K562 (cell line): ENCODE measurements around the gene DCUN1D2. TPM values are rescaled to one million over a fixed set of nuclear protein-coding genes. Genes with fewer than 3 reads are reported as not detected.
A peak's percentile ranks its signal among the peaks of the same experiment; 100 is the strongest.

Experiments used
- ATAC-seq: fragments of 200-7000 bp; cut with Tn5 transposase; 3 replicates; pipeline ENCODE4 v1.9.1; 2020; ENCODE audit warnings: moderate library complexity
- BruUV-seq: library from RNA; stranded (reverse); fragments of 400-500 nt; replicated peaks from 2 replicates; lab custom pipeline; 2021; lab: Mats Ljungman, UMichigan
- CTCF ChIA-PET: fragments of 300-600 bp; formaldehyde crosslinking; extraction: SDS; loops from one replicate; lab custom pipeline; 2021; ENCODE audit warnings: low intra/inter-chr PET ratio; lab: Yijun Ruan, JAX
- POLR2A ChIA-PET: fragments of 300-600, 350-650 bp; sonication (Branson Sonifier 250); formaldehyde crosslinking; extraction: SDS; loops from one replicate; lab custom pipeline; 2021; ENCODE audit warnings: antibody characterized with exemption, inconsistent platforms; lab: Yijun Ruan, JAX
- DNase-seq, 4 experiments: peaks; one replicate each; pipeline versions ENCODE4 v3.0.0 to v3.0.0-alpha.2; 2011 to 2018; ENCODE audit warnings: low spot score in 3 of 4, mixed read lengths in 3 of 4; ENCODE audit errors: extremely low read depth in 1 of 4
- FAIRE-seq: peaks from 2 replicates; lab custom pipeline; 2011; peaks lifted over from hg19 to GRCh38; lab: Jason Lieb, UNC
- H2AFZ ChIP-seq: 2 replicates; pipeline ENCODE4 v1.6.0; 2011; ENCODE audit warnings: low read depth, low read length, control low read depth, inconsistent platforms
- H3K27ac ChIP-seq: fragments of 200-600 bp; 3 replicates; pipeline ENCODE4 v1.8.0; 2011; ENCODE audit warnings: low read depth, mild to moderate bottlenecking, control low read depth, inconsistent platforms, low read length, moderate library complexity, mixed read lengths; ENCODE audit errors: extremely low read depth
- H3K27me3 ChIP-seq, 2 experiments: fragments of 300-600 bp in 1 of 2; 2 replicates in 1 of 2; 3 replicates in 1 of 2; pipeline versions ENCODE4 v1.6.0 to v1.8.0; 2011; ENCODE audit warnings: inconsistent platforms in 2 of 2, low read length in 2 of 2, mild to moderate bottlenecking in 1 of 2, mixed read lengths in 1 of 2, moderate library complexity in 1 of 2; ENCODE audit not compliant: control insufficient read depth in 2 of 2, insufficient read depth in 2 of 2
- H3K36me3 ChIP-seq: fragments of 300-600 bp; 3 replicates; pipeline ENCODE4 v1.8.0; 2011; ENCODE audit warnings: mild to moderate bottlenecking, low read length, inconsistent platforms; ENCODE audit not compliant: control insufficient read depth, insufficient read depth
- H3K4me1 ChIP-seq, 2 experiments: fragments of 200-600 bp in 1 of 2; replicated peaks in 1 of 2; 2 replicates in 1 of 2; 3 replicates in 1 of 2; pipeline versions ENCODE4 v1.5.1 to v1.8.0; 2011; ENCODE audit warnings: inconsistent platforms in 2 of 2, low read length in 2 of 2, mild to moderate bottlenecking in 1 of 2, mixed read lengths in 1 of 2, moderate library complexity in 1 of 2; ENCODE audit not compliant: control insufficient read depth in 2 of 2, insufficient read depth in 2 of 2
- H3K4me2 ChIP-seq: 2 replicates; pipeline ENCODE4 v1.6.1; 2011; ENCODE audit warnings: low read length, control low read depth, inconsistent platforms, mixed read lengths; ENCODE audit not compliant: insufficient read depth
- H3K4me3 ChIP-seq: fragments of 200-600 bp; sonication (generic), shearing (Covaris generic); 2 replicates; pipeline ENCODE4 v1.5.1; 2016; ENCODE audit warnings: control low read depth, inconsistent platforms
- H3K79me2 ChIP-seq: fragments of 200-600 bp; 3 replicates; pipeline ENCODE4 v1.8.0; 2011; ENCODE audit warnings: low read length, inconsistent platforms; ENCODE audit not compliant: control insufficient read depth, insufficient read depth
- H3K9ac ChIP-seq, 2 experiments: 2 replicates each; pipeline versions ENCODE4 v1.6.0 to v1.6.1; 2011; ENCODE audit warnings: low read depth in 2 of 2, low read length in 2 of 2, control low read depth in 1 of 2, inconsistent platforms in 1 of 2, mild to moderate bottlenecking in 1 of 2, mixed read lengths in 1 of 2; ENCODE audit not compliant: insufficient read depth in 1 of 2
- H3K9me1 ChIP-seq: one replicate; pipeline ENCODE4 v1.6.0; 2011; ENCODE audit warnings: inconsistent platforms, mild to moderate bottlenecking, low read length, moderate library complexity; ENCODE audit not compliant: control insufficient read depth, insufficient read depth
- H3K9me3 ChIP-seq: replicated peaks from 2 replicates; pipeline ENCODE4 v1.5.1; 2011; ENCODE audit warnings: low read depth, low read length, inconsistent platforms; ENCODE audit not compliant: control insufficient read depth, insufficient read depth
- H4K20me1 ChIP-seq: replicated peaks from 2 replicates; pipeline ENCODE4 v1.6.1; 2011; ENCODE audit warnings: low read length, inconsistent platforms, mixed read lengths; ENCODE audit not compliant: control insufficient read depth, insufficient read depth
- BACH1 ChIP-seq: fragments of 200-800 bp; sonication (Bioruptor generic); IDR thresholded peaks from 2 replicates; pipeline ENCODE4 v1.6.1; 2016; ENCODE audit warnings: missing genetic modification characterization, missing compliant biosample characterization
- BRD9 ChIP-seq: fragments of 450-650 bp; IDR thresholded peaks from 2 replicates; pipeline ENCODE4 v1.6.1; 2018; ENCODE audit warnings: low read depth; ENCODE audit not compliant: partially characterized antibody
- C11orf30 ChIP-seq: fragments of 450-650 bp; IDR thresholded peaks from 2 replicates; pipeline ENCODE4 v1.6.1; 2016; ENCODE audit warnings: low read depth, mild to moderate bottlenecking
- CC2D1A ChIP-seq: fragments of 450-650 bp; IDR thresholded peaks from 2 replicates; pipeline ENCODE4 v1.6.1; 2017; ENCODE audit warnings: mild to moderate bottlenecking
- FOXA3 ChIP-seq, 2 experiments: fragments of 450-650 bp in 1 of 2; sonication (generic) in 1 of 2; formaldehyde crosslinking; IDR thresholded peaks in 1 of 2; conservative IDR thresholded peaks in 1 of 2; 2 replicates each; pipeline versions ENCODE4 v1.4.0 to v1.8.0; 2020 to 2022; ENCODE audit warnings: mild to moderate bottlenecking in 2 of 2, missing genetic modification reagents in 1 of 2
- GTF2E2 ChIP-seq: fragments of 200-800 bp; sonication (Bioruptor generic); IDR thresholded peaks from 2 replicates; pipeline ENCODE4 v1.6.1; 2016; ENCODE audit warnings: missing genetic modification characterization, missing compliant biosample characterization
- HDGF ChIP-seq: fragments of 450-650 bp; IDR thresholded peaks from 2 replicates; pipeline ENCODE4 v1.6.1; 2016
- JUN ChIP-seq, 2 experiments: sonication (generic) in 1 of 2; formaldehyde crosslinking in 1 of 2; IDR thresholded peaks; 2 replicates each; pipeline versions ENCODE4 v1.6.1 to v1.8.0; 2012 to 2022; ENCODE audit warnings: borderline replicate concordance in 2 of 2, mild to moderate bottlenecking in 2 of 2, improper control_type of control experiment in 1 of 2, low read depth in 1 of 2, low read length in 1 of 2, missing genetic modification reagents in 1 of 2
- KLF16 ChIP-seq: IDR thresholded peaks from 2 replicates; pipeline ENCODE4 v1.6.1; 2016; ENCODE audit warnings: antibody characterized with exemption
- LEF1 ChIP-seq: fragments of 450-650 bp; IDR thresholded peaks from 2 replicates; pipeline ENCODE4 v1.6.1; 2016; ENCODE audit warnings: mild to moderate bottlenecking
- MTA3 ChIP-seq: fragments of 450-650 bp; formaldehyde crosslinking; IDR thresholded peaks from 2 replicates; pipeline ENCODE4 v1.6.1; 2017; ENCODE audit warnings: mild to moderate bottlenecking, borderline replicate concordance
- NCOA2 ChIP-seq, 2 experiments: fragments of 450-650 bp; IDR thresholded peaks; 2 replicates each; pipeline ENCODE4 v1.6.1; 2018; ENCODE audit warnings: mild to moderate bottlenecking in 2 of 2, moderate library complexity in 1 of 2; ENCODE audit not compliant: partially characterized antibody in 2 of 2
- RBM25 ChIP-seq: fragments of 200-400 bp; formaldehyde crosslinking; IDR thresholded peaks from 2 replicates; pipeline ENCODE4 v1.6.1; 2018; ENCODE audit warnings: low read length, low read depth, moderate library complexity; ENCODE audit not compliant: severe bottlenecking
- SMAD4 ChIP-seq: fragments of 250-450 bp; sonication (Bioruptor Pico); conservative IDR thresholded peaks from 2 replicates; pipeline ENCODE4 v1.8.0; 2021; ENCODE audit warnings: inconsistent platforms, mild to moderate bottlenecking, moderate library complexity
- ZNF124 ChIP-seq: sonication (generic); formaldehyde crosslinking; IDR thresholded peaks from 2 replicates; pipeline ENCODE4 v1.8.1; 2022; ENCODE audit warnings: missing genetic modification reagents
- ZNF274 ChIP-seq: IDR thresholded peaks from 2 replicates; pipeline ENCODE4 v1.6.1; 2011; ENCODE audit warnings: low read depth, mild to moderate bottlenecking, low read length, moderate library complexity, borderline replicate concordance
- WGBS: fragments of 100-300 bp; shearing (Covaris generic); methylation state at CpG from one replicate; pipeline ENCODE4 v1.1.6; 2016; ENCODE audit warnings: low coverage, mixed read lengths; ENCODE audit not compliant: insufficient coverage; ENCODE audit errors: missing lambda C conversion rate; 5-methylcytosine and 5-hydroxymethylcytosine counted together
- in situ Hi-C: fragments of 300-500 bp; cut with MboI; formaldehyde crosslinking; loops from 4 replicates; pipeline ENCODE4 v1.15.0; 2018; ENCODE audit warnings: inconsistent platforms, mixed read lengths
- intact Hi-C: fragments of 100-400 bp; cut with micrococcal nuclease; formaldehyde crosslinking; loops from 2 replicates; pipeline ENCODE4 v1.14.2; 2022
- polyA plus RNA-seq, 8 experiments: library from polyadenylated mRNA; depleted of rRNA in 4 of 8; stranded (reverse) in 5 of 8; unstranded in 3 of 8; fragments of >200 nt; fragmentation: Nextera tagmentation in 2 of 8; fragmentation: Illumina TruSeq in 1 of 8; extraction: Ambion mirVana in 2 of 8; extraction: Trizol in 1 of 8; gene quantifications; 2 replicates each; pipeline versions ENCODE4 v1.2.1 to v1.2.3, GENCODE V29; 2011 to 2014; ENCODE audit warnings: inconsistent platforms in 1 of 8, missing spikeins in 1 of 8
- total RNA-seq, 7 experiments: library from RNA; depleted of rRNA in 6 of 7; stranded (reverse); fragments of >200 nt in 6 of 7; fragmentation: Illumina TruSeq in 2 of 7; extraction: Trizol in 2 of 7; gene quantifications; 2 replicates each; pipeline versions ENCODE4 v1.2.1 to v1.2.3, GENCODE V29; 2011 to 2021; ENCODE audit warnings: low replicate concordance in 1 of 7
- TF ChIP-seq, protein P1 (sequence below): sonication (generic); formaldehyde crosslinking; IDR thresholded peaks from 2 replicates; pipeline ENCODE4 v1.9.0; 2022; ENCODE audit warnings: mild to moderate bottlenecking, missing genetic modification reagents
- TF ChIP-seq, protein P2 (sequence below): sonication (generic); formaldehyde crosslinking; IDR thresholded peaks from 2 replicates; pipeline ENCODE4 v1.8.0; 2022; ENCODE audit warnings: mild to moderate bottlenecking, missing genetic modification reagents
- TF ChIP-seq, protein P3 (sequence below): conservative IDR thresholded peaks from 2 replicates; pipeline ENCODE4 v1.6.1; 2011; ENCODE audit warnings: low read depth, mild to moderate bottlenecking, low read length; ENCODE audit not compliant: control insufficient read depth

DCUN1D2 gene
- total and polyA plus RNA-seq, 9 of the 15 experiments (the other 6 are each of a cell fraction or from before 2014, with no cell fraction given): 2.1 to 16.8 (median 11.1) TPM

DNA sequence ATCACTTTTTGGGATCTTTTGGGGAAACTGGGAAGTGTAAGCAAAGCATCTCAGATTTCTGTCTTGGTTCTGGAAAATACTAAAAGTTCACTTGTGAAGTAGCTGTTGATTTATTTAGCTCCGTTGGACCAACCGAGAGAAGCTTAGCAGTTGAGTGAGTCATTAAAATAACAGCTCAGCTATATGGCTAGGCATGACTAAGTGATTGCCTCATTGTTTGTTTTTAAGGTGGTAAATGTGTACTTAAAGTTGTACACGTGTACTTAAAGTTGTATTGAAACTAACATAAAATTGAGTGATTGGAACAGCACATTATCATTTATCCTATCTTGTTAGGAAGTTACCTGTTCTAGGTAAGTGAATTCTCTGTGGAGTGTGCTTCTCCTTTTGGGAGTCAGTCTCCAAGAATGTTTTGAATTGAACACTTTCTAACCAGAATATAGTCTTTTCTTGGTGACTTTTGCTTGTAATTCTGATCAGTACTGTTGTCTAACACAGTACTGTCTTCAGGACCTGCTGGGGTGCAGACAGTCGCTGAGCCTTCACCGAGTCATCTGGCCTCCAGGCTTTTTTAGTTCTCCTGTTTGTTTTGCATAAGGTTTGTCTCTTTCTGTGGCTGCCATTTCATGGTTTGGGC is 2.9 kb upstream of the DCUN1D2 start:
- Histone ChIP-seq H3K9ac (peak overlapping the region; percentile 75 to 76; a peak in 3 of 4 replicates), H4K20me1 (peaks cover 6% of the 10 kb centered on the region; the same call in 1 of the 2 replicates), H3K4me3 (peak overlapping the region; percentile 19; the same call in 1 of the 2 replicates), H3K79me2 (peaks cover 83% of the 10 kb centered on the region), H3K27ac (peak overlapping the region; percentile 88), H3K4me2 (peak overlapping the region; percentile 76), H3K36me3 (peaks cover 46% of the 10 kb centered on the region; the same call in 2 of the 3 replicates), H3K9me3 (no peaks in the 10 kb centered on the region), H3K9me1 (peaks cover 3% of the 10 kb centered on the region), H3K27me3 (no peaks in the 10 kb centered on the region), H3K4me1 (peaks cover 15 to 33% of the 10 kb centered on the region in 2 experiments), H2AFZ (0 out of 2 replicates have a peak overlapping the region, but pooled peaks have one; percentile 25)
- ChIA-PET CTCF (no interaction called here), POLR2A (interaction anchor here (0.9 to 1.3 kb wide), 7 partner anchors 9 to 56 kb away, joined by 3 to 10 read pairs (median 3); no protein-coding TSS in a partner anchor)
- WGBS: 12% methylated on average over 5 of the region's 5 CpGs
- ATAC-seq (peak; percentile 32), DNase-seq (peak in 3 of 4 experiments; percentile 21 to 66 (median 34)), FAIRE-seq (peak; percentile 87)
- no TSS peak for BruUV-seq
- in situ Hi-C loops: loop anchor here (10.0 kb wide), 1 partner anchor 231 kb away; no protein-coding TSS in a partner anchor
- intact Hi-C loops: no loop called here
- no peak for TF ChIP-seq ZNF274
- TF ChIP-seq NCOA2 (IDR thresholded peaks at IDR 0.05; ENCODE audit: partially characterized antibody in 2 of 2): no peak
- TF ChIP-seq RBM25: peak; percentile 16
- peak; percentile 13 for TF ChIP-seq BRD9
- no peak for TF ChIP-seq MTA3
- TF ChIP-seq SMAD4: no peak
- TF ChIP-seq, protein P1, sequence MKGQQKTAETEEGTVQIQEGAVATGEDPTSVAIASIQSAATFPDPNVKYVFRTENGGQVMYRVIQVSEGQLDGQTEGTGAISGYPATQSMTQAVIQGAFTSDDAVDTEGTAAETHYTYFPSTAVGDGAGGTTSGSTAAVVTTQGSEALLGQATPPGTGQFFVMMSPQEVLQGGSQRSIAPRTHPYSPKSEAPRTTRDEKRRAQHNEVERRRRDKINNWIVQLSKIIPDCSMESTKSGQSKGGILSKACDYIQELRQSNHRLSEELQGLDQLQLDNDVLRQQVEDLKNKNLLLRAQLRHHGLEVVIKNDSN: no peak
- peak; percentile 86 for TF ChIP-seq C11orf30
- TF ChIP-seq LEF1: no peak
- TF ChIP-seq FOXA3 (CRISPR knock-in tag; conservative IDR thresholded peaks at IDR 0.05 in 1 of 2, IDR thresholded peaks at IDR 0.05 in 1 of 2): peak; percentile 37 to 78; a peak in 2 of 4 replicates
- TF ChIP-seq GTF2E2 (tag): no peak
- no peak for TF ChIP-seq ZNF124 (CRISPR knock-in tag)
- TF ChIP-seq BACH1 (tag): no peak; the same call in 1 of the 2 replicates
- no peak for TF ChIP-seq CC2D1A
- TF ChIP-seq KLF16: no peak
- no peak for TF ChIP-seq HDGF
- TF ChIP-seq, protein P2, sequence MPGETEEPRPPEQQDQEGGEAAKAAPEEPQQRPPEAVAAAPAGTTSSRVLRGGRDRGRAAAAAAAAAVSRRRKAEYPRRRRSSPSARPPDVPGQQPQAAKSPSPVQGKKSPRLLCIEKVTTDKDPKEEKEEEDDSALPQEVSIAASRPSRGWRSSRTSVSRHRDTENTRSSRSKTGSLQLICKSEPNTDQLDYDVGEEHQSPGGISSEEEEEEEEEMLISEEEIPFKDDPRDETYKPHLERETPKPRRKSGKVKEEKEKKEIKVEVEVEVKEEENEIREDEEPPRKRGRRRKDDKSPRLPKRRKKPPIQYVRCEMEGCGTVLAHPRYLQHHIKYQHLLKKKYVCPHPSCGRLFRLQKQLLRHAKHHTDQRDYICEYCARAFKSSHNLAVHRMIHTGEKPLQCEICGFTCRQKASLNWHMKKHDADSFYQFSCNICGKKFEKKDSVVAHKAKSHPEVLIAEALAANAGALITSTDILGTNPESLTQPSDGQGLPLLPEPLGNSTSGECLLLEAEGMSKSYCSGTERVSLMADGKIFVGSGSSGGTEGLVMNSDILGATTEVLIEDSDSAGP: peak; percentile 74
- TF ChIP-seq, protein P3, sequence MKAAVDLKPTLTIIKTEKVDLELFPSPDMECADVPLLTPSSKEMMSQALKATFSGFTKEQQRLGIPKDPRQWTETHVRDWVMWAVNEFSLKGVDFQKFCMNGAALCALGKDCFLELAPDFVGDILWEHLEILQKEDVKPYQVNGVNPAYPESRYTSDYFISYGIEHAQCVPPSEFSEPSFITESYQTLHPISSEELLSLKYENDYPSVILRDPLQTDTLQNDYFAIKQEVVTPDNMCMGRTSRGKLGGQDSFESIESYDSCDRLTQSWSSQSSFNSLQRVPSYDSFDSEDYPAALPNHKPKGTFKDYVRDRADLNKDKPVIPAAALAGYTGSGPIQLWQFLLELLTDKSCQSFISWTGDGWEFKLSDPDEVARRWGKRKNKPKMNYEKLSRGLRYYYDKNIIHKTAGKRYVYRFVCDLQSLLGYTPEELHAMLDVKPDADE: no peak
- TF ChIP-seq JUN (IDR thresholded peaks at IDR 0.05; ENCODE audit: borderline replicate concordance, low read depth, low read length): peak; percentile 92
- TF ChIP-seq JUN (CRISPR knock-in tag; IDR thresholded peaks at IDR 0.05; ENCODE audit: borderline replicate concordance): no peak
